HepG2 (cell line): Measurements from ENCODE around the gene FOXR1. TPM values are rescaled to one million over a fixed set of nuclear protein-coding genes. Genes with fewer than 3 reads are reported as not detected.

ENCODE experiments used
- AFF4 ChIP-seq: sonication (generic); formaldehyde crosslinking; IDR thresholded peaks from 2 replicates; pipeline ENCODE4 v1.4.0; 2020; ENCODE audit warnings: missing genetic modification reagents
- ATF6 ChIP-seq: sonication (generic); formaldehyde crosslinking; conservative IDR thresholded peaks from 2 replicates; pipeline ENCODE4 v1.4.0; 2020; ENCODE audit warnings: missing genetic modification reagents
- ATF7-NPFF ChIP-seq: sonication (generic); formaldehyde crosslinking; IDR thresholded peaks from 2 replicates; pipeline ENCODE4 v1.8.1; 2023; ENCODE audit warnings: mild to moderate bottlenecking, low read depth, missing genetic modification reagents, moderate library complexity
- HMGXB3 ChIP-seq: sonication (generic); formaldehyde crosslinking; IDR thresholded peaks from 2 replicates; pipeline ENCODE4 v1.4.0; 2020; ENCODE audit warnings: missing genetic modification reagents, borderline replicate concordance
- KMT2A ChIP-seq: sonication (generic); formaldehyde crosslinking; IDR thresholded peaks from 2 replicates; pipeline ENCODE4 v1.4.0; 2020; ENCODE audit warnings: missing genetic modification reagents
- TEAD3 ChIP-seq: optimal IDR thresholded peaks from 2 replicates; pipeline ENCODE3; 2016; ENCODE audit warnings: borderline replicate concordance
- TFDP2 ChIP-seq: sonication (generic); formaldehyde crosslinking; IDR thresholded peaks from 2 replicates; pipeline ENCODE4 v1.4.0; 2020; ENCODE audit warnings: missing genetic modification reagents
- ZFX ChIP-seq: sonication (generic); formaldehyde crosslinking; IDR thresholded peaks from 2 replicates; pipeline ENCODE4 v1.4.0; 2020; ENCODE audit warnings: mild to moderate bottlenecking, low read depth, missing genetic modification reagents, moderate library complexity
- ZNF121 ChIP-seq: sonication (generic); formaldehyde crosslinking; IDR thresholded peaks from 2 replicates; pipeline ENCODE4 v1.5.0; 2020; ENCODE audit warnings: mild to moderate bottlenecking, missing genetic modification reagents
- ZNF180 ChIP-seq: sonication (generic); formaldehyde crosslinking; IDR thresholded peaks from 2 replicates; pipeline ENCODE4 v1.4.0; 2020; ENCODE audit warnings: low read depth, missing genetic modification reagents, borderline replicate concordance
- ZNF224 ChIP-seq: sonication (generic); formaldehyde crosslinking; IDR thresholded peaks from 2 replicates; pipeline ENCODE4 v1.5.0; 2020; ENCODE audit warnings: mild to moderate bottlenecking, missing genetic modification reagents
- ZNF564 ChIP-seq: sonication (generic); formaldehyde crosslinking; IDR thresholded peaks from 2 replicates; pipeline ENCODE4 v1.8.1; 2023; ENCODE audit warnings: mild to moderate bottlenecking, missing genetic modification reagents
- ZNF784 ChIP-seq: sonication (generic); formaldehyde crosslinking; IDR thresholded peaks from 2 replicates; pipeline ENCODE4 v1.5.1; 2020; ENCODE audit warnings: missing genetic modification reagents, mild to moderate bottlenecking, borderline replicate concordance
- ZSCAN25 ChIP-seq: sonication (generic); formaldehyde crosslinking; IDR thresholded peaks from 2 replicates; pipeline ENCODE4 v1.8.0; 2022; ENCODE audit warnings: mild to moderate bottlenecking, missing genetic modification reagents
- ZSCAN29 ChIP-seq: sonication (generic); formaldehyde crosslinking; conservative IDR thresholded peaks from 2 replicates; pipeline ENCODE4 v1.4.0; 2020; ENCODE audit warnings: mild to moderate bottlenecking, missing genetic modification reagents
- ZSCAN9 ChIP-seq: IDR thresholded peaks from 2 replicates; pipeline ENCODE4 v1.6.1; 2016; ENCODE audit warnings: borderline replicate concordance
- polyA plus RNA-seq, 8 experiments: library from polyadenylated mRNA; depleted of rRNA in 3 of 8; stranded (reverse) in 7 of 8; unstranded in 1 of 8; fragments of >200 nt; fragmentation: Illumina TruSeq in 4 of 8; extraction: Trizol in 4 of 8; gene quantifications; 2 replicates each; pipeline versions ENCODE4 v1.2.1 to v1.2.3, GENCODE V29; 2011 to 2016; ENCODE audit warnings: low read depth in 4 of 8, missing spikeins in 1 of 8, mixed read lengths in 1 of 8; ENCODE audit not compliant: insufficient read depth in 1 of 8
- total RNA-seq, 5 experiments: library from RNA; depleted of rRNA; stranded (reverse); fragments of >200 nt; fragmentation: Illumina TruSeq; extraction: Trizol; gene quantifications; 2 replicates each; pipeline ENCODE4 v1.2.3, GENCODE V29; 2016; ENCODE audit warnings: low read depth in 1 of 5

The FOXR1 gene
- total and polyA plus RNA-seq, 2 of the 13 experiments (the other 11 are each of a cell fraction or from before 2014, with no cell fraction given): not detected

- TF ChIP-seq ATF6 (CRISPR knock-in tag): no peak
- TF ChIP-seq ZSCAN9 (CRISPR knock-in tag): peak; percentile 59; the same call in 1 of the 2 replicates
- no peak for TF ChIP-seq TEAD3 (CRISPR knock-in tag)
- TF ChIP-seq ZNF564 (CRISPR knock-in tag): no peak
- TF ChIP-seq ZNF180: no peak
- TF ChIP-seq KMT2A (CRISPR knock-in tag): peak; percentile 92
- no peak for TF ChIP-seq ATF7-NPFF (CRISPR knock-in tag)
- TF ChIP-seq ZNF224 (CRISPR knock-in tag): peak; percentile 98
- TF ChIP-seq ZSCAN25 (CRISPR knock-in tag): no peak
- peak; percentile 99 for TF ChIP-seq ZFX (CRISPR knock-in tag)
- TF ChIP-seq ZNF784: no peak; the same call in 1 of the 2 replicates
- TF ChIP-seq AFF4 (CRISPR knock-in tag): no peak
- TF ChIP-seq ZSCAN29 (CRISPR knock-in tag): no peak
- peak; percentile 44; the same call in 1 of the 2 replicates for TF ChIP-seq HMGXB3 (CRISPR knock-in tag)
- peak; percentile 91 for TF ChIP-seq TFDP2
- TF ChIP-seq ZNF121 (CRISPR knock-in tag): peak; percentile 80
Observed at GRCh38 chr11:118997627-118998387, 26.2 kb downstream of the FOXR1 start, which contains the start of gene CENATAC (continued).
